Amniotic epithelial cell (primary cell): ENCODE data around the gene POLD4.
A peak's percentile ranks its signal among the peaks of the same experiment; 100 is the strongest.

ENCODE experiments used
- DNase-seq: peaks from one replicate; pipeline ENCODE4 v3.0.0-alpha.2; 2010; ENCODE audit warnings: low read depth

The POLD4 gene

GRCh38 chr11:67317205-67317887 lies 36.0 kb downstream of the POLD4 start:
- peak; percentile 84 for DNase-seq

GRCh38 chr11:67316882-67317204 lies 36.5 kb downstream of the POLD4 start:
- no peak for DNase-seq

- no peak for DNase-seq
These were observed 37.9 kb downstream of the POLD4 start for GRCh38 chr11:67315325-67315909.

- DNase-seq = no peak
These were observed 39.1 kb downstream of the POLD4 start for GRCh38 chr11:67314218-67314617.

GRCh38 chr11:67313125-67313890 lies 40.0 kb downstream of the POLD4 start:
- DNase-seq = no peak

- peak; percentile 58 for DNase-seq
These were observed 40.9 kb downstream of the POLD4 start for GRCh38 chr11:67312187-67313021.

- DNase-seq = no peak
These were observed 41.7 kb downstream of the POLD4 start for GRCh38 chr11:67311556-67312082.

- no peak for DNase-seq
These were observed 42.2 kb downstream of the POLD4 start for GRCh38 chr11:67311051-67311555.

- no peak for DNase-seq
These were observed 42.9 kb downstream of the POLD4 start for GRCh38 chr11:67310246-67311050.

GRCh38 chr11:67309661-67310061 lies 43.7 kb downstream of the POLD4 start:
- DNase-seq = no peak

- DNase-seq = no peak
These were observed 44.2 kb downstream of the POLD4 start for GRCh38 chr11:67309166-67309565.

GRCh38 chr11:67308031-67308866 lies 45.1 kb downstream of the POLD4 start:
- DNase-seq = no peak

GRCh38 chr11:67307545-67308001 lies 45.8 kb downstream of the POLD4 start:
- DNase-seq = no peak

- no peak for DNase-seq
These were observed 46.4 kb downstream of the POLD4 start for GRCh38 chr11:67306769-67307544.

GRCh38 chr11:67304511-67305113 lies 48.7 kb downstream of the POLD4 start:
- no peak for DNase-seq

GRCh38 chr11:67303835-67304411 lies 49.4 kb downstream of the POLD4 start:
- peak; percentile 22 for DNase-seq

- DNase-seq = peak; percentile 62
These were observed 50.1 kb downstream of the POLD4 start, which contains the start of gene SSH3 for GRCh38 chr11:67303132-67303834. Gene SSH3, plus strand, starts transcription at chr11:67303530. Its CDS starts 96 bp downstream, at chr11:67303626.
